ENCODE data around the gene TTLL5.

TTLL5 gene

GRCh38 chr14:75660630-75661498 lies at the start of gene TTLL5, which contains the start of gene ERG28:
TTLL5 (plus strand) TSS chr14:75661246; CDS start chr14:75663150, 1,904 bp downstream.
ERG28 (minus strand) TSS chr14:75660876; CDS start chr14:75657502, 3,374 bp downstream.
- peak; percentile 98 for DNase-seq (ENCODE audit: low read depth)

- DNase-seq (ENCODE audit: low read depth): no peak
Measured at GRCh38 chr14:75612157-75612556, 48.9 kb upstream of the TTLL5 start.

- no peak for DNase-seq (ENCODE audit: low read depth)
Measured at GRCh38 chr14:75614179-75614578, 46.9 kb upstream of the TTLL5 start.

GRCh38 chr14:75615200-75615599 lies 45.8 kb upstream of the TTLL5 start:
- DNase-seq (ENCODE audit: low read depth): no peak

- DNase-seq (ENCODE audit: low read depth): no peak
Measured at GRCh38 chr14:75619548-75619947, 41.5 kb upstream of the TTLL5 start.

- no peak for DNase-seq (ENCODE audit: low read depth)
Measured at GRCh38 chr14:75625034-75625433, 36.0 kb upstream of the TTLL5 start.

GRCh38 chr14:75626396-75626795 lies 34.6 kb upstream of the TTLL5 start:
- no peak for DNase-seq (ENCODE audit: low read depth)

GRCh38 chr14:75626863-75627262 lies 34.2 kb upstream of the TTLL5 start:
- DNase-seq (ENCODE audit: low read depth): no peak

GRCh38 chr14:75627406-75627805 lies 33.6 kb upstream of the TTLL5 start:
- DNase-seq (ENCODE audit: low read depth): no peak

GRCh38 chr14:75628816-75629215 lies 32.2 kb upstream of the TTLL5 start:
- no peak for DNase-seq (ENCODE audit: low read depth)

GRCh38 chr14:75630695-75631452 lies 30.2 kb upstream of the TTLL5 start:
- no peak for DNase-seq (ENCODE audit: low read depth)

GRCh38 chr14:75631453-75631831 lies 29.6 kb upstream of the TTLL5 start:
- DNase-seq (ENCODE audit: low read depth): no peak

GRCh38 chr14:75634848-75635247 lies 26.2 kb upstream of the TTLL5 start:
- DNase-seq (ENCODE audit: low read depth): no peak

GRCh38 chr14:75636100-75636692 lies 24.9 kb upstream of the TTLL5 start:
- DNase-seq (ENCODE audit: low read depth): no peak

- DNase-seq (ENCODE audit: low read depth): no peak
Measured at GRCh38 chr14:75640876-75641275, 20.2 kb upstream of the TTLL5 start.

GRCh38 chr14:75643985-75644384 lies 17.1 kb upstream of the TTLL5 start:
- no peak for DNase-seq (ENCODE audit: low read depth)

- no peak for DNase-seq (ENCODE audit: low read depth)
Measured at GRCh38 chr14:75645056-75645455, 16.0 kb upstream of the TTLL5 start.

- no peak for DNase-seq (ENCODE audit: low read depth)
Measured at GRCh38 chr14:75646762-75647161, 14.3 kb upstream of the TTLL5 start.

- no peak for DNase-seq (ENCODE audit: low read depth)
Measured at GRCh38 chr14:75647640-75648039, 13.4 kb upstream of the TTLL5 start.

GRCh38 chr14:75648066-75648838 lies 12.8 kb upstream of the TTLL5 start:
- DNase-seq (ENCODE audit: low read depth): peak; percentile 89

- DNase-seq (ENCODE audit: low read depth): no peak
Measured at GRCh38 chr14:75649337-75649736, 11.7 kb upstream of the TTLL5 start.

- no peak for DNase-seq (ENCODE audit: low read depth)
Measured at GRCh38 chr14:75649773-75650172, 11.3 kb upstream of the TTLL5 start.

Data from fibroblast of the conjunctiva (primary cell).